NT2/D1 (cell line): Measurements from ENCODE around the gene KPNA3.

ENCODE experiments used
- SUZ12 ChIP-seq: IDR thresholded peaks from 2 replicates; pipeline ENCODE4 v1.6.1; 2011; ENCODE audit not compliant: insufficient read length, insufficient read depth; ENCODE audit errors: extremely low read depth
- YY1 ChIP-seq: IDR thresholded peaks from 2 replicates; pipeline ENCODE4 v1.6.1; 2011; ENCODE audit not compliant: insufficient read length, insufficient read depth

DNA sequence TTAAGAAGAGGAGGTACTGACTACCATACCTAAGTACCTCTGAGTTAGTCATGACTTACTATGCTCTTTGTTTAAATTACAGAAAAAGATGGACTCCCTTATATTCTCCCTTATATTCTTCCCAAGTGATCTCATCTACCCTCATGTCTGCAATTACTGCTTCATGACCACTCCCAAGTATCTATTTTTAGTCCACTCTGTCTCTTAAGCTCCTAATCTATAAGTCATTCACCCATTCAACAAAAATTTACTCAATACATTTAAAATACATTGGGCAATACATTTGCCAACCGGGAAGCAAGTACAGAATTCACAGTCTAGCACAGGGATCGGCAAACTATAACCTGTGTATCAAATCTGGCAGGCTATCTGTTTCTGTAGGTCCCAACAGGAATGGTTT lies 42.6 kb downstream of the KPNA3 start:
- TF ChIP-seq YY1 (no peak), SUZ12 (no peak)
